Activated T-helper 17 cell treated with anti-CD3 and anti-CD28 coated beads, Interleukin-2, amount 50 U/mL, for 72 hours (primary cell): ENCODE results near the gene LARP4B. TPM values are rescaled to one million over a fixed set of nuclear protein-coding genes. Genes with fewer than 3 reads are reported as not detected.
A peak's percentile ranks its signal among the peaks of the same experiment; 100 is the strongest.
"Not testable (repeated sequence)": the region's sequence is repeated elsewhere in the genome, so short reads cannot be mapped to it uniquely, and the experiment has no call there.

ENCODE experiments used
- ATAC-seq: fragments of 150-1000 bp; cut with Tn5 transposase; replicated peaks from 2 replicates; pipeline ENCODE4 v1.10.0; 2021; ENCODE audit warnings: mild to moderate bottlenecking, moderate library complexity
- H3K27ac Mint-ChIP-seq: one replicate; pipeline ENCODE4 v1.8.0; 2022; ENCODE audit warnings: mixed read lengths
- H3K27me3 Mint-ChIP-seq: one replicate; pipeline ENCODE4 v1.8.0; 2022; ENCODE audit warnings: mixed read lengths
- H3K36me3 Mint-ChIP-seq: one replicate; pipeline ENCODE4 v1.8.0; 2022; ENCODE audit warnings: low read depth, mild to moderate bottlenecking, mixed read lengths
- H3K4me1 Mint-ChIP-seq: one replicate; pipeline ENCODE4 v1.8.0; 2022; ENCODE audit warnings: mixed read lengths
- H3K4me3 Mint-ChIP-seq: one replicate; pipeline ENCODE4 v1.8.0; 2022; ENCODE audit warnings: mild to moderate bottlenecking, mixed read lengths
- H3K9me3 Mint-ChIP-seq: one replicate; pipeline ENCODE4 v1.8.0; 2022; ENCODE audit warnings: mixed read lengths
- total RNA-seq, 2 donors: library from RNA; stranded (reverse); gene quantifications; one replicate each; pipeline ENCODE4 v1.2.3, GENCODE V29; 2022

The LARP4B gene
- total RNA-seq, 2 donors from 2014 or later = 85.5 to 119 TPM

GRCh38 chr10:774223-774622, 157.3 kb downstream of the LARP4B start:
- H3K27me3 Mint-ChIP-seq = no peaks in the 10 kb centered on the region
- no peaks in the 10 kb centered on the region for H3K36me3 Mint-ChIP-seq
- no peaks in the 10 kb centered on the region for H3K4me1 Mint-ChIP-seq
- no peak overlapping the region for H3K27ac Mint-ChIP-seq
- no peak overlapping the region for H3K4me3 Mint-ChIP-seq
- H3K9me3 Mint-ChIP-seq = no peaks in the 10 kb centered on the region
- no peak for ATAC-seq

GRCh38 chr10:773562-774161, 157.8 kb downstream of the LARP4B start:
- Mint-ChIP-seq H3K36me3 (no peaks in the 10 kb centered on the region), H3K27ac (no peak overlapping the region), H3K9me3 (no peaks in the 10 kb centered on the region), H3K4me1 (no peaks in the 10 kb centered on the region), H3K27me3 (no peaks in the 10 kb centered on the region), H3K4me3 (no peak overlapping the region)
- no peak for ATAC-seq

- H3K27me3 Mint-ChIP-seq = no peaks in the 10 kb centered on the region
- peaks cover 9% of the 10 kb centered on the region for H3K9me3 Mint-ChIP-seq
- no peaks in the 10 kb centered on the region for H3K4me1 Mint-ChIP-seq
- no peak for ATAC-seq
- no peak overlapping the region for H3K27ac Mint-ChIP-seq
- H3K36me3 Mint-ChIP-seq = no peaks in the 10 kb centered on the region
- no peak overlapping the region for H3K4me3 Mint-ChIP-seq
Measured at GRCh38 chr10:772227-772637, 159.3 kb downstream of the LARP4B start.

- H3K9me3 Mint-ChIP-seq = peaks cover 10% of the 10 kb centered on the region
- no peaks in the 10 kb centered on the region for H3K36me3 Mint-ChIP-seq
- H3K4me1 Mint-ChIP-seq = no peaks in the 10 kb centered on the region
- no peaks in the 10 kb centered on the region for H3K27me3 Mint-ChIP-seq
- no peak for ATAC-seq
- H3K27ac Mint-ChIP-seq = no peak overlapping the region
- no peak overlapping the region for H3K4me3 Mint-ChIP-seq
Measured at GRCh38 chr10:771647-772046, 159.9 kb downstream of the LARP4B start.

- Mint-ChIP-seq H3K27ac (no peak overlapping the region), H3K27me3 (no peaks in the 10 kb centered on the region), H3K4me3 (no peak overlapping the region), H3K4me1 (no peaks in the 10 kb centered on the region), H3K9me3 (peaks cover 10% of the 10 kb centered on the region), H3K36me3 (no peaks in the 10 kb centered on the region)
- no peak for ATAC-seq
Measured at GRCh38 chr10:770975-771374, 160.5 kb downstream of the LARP4B start.

- ATAC-seq, H3K36me3 Mint-ChIP-seq, H3K4me3 Mint-ChIP-seq, H3K27me3 Mint-ChIP-seq, H3K27ac Mint-ChIP-seq, H3K4me1 Mint-ChIP-seq: not testable (repeated sequence)
- peaks cover 10% of the 10 kb centered on the region for H3K9me3 Mint-ChIP-seq
Measured at GRCh38 chr10:770048-770712, 161.3 kb downstream of the LARP4B start.

- no peak overlapping the region for H3K27ac Mint-ChIP-seq
- no peak for ATAC-seq
Measured at GRCh38 chr10:767794-768193, 163.7 kb downstream of the LARP4B start.

GRCh38 chr10:767211-767610, 164.3 kb downstream of the LARP4B start:
- H3K4me1 Mint-ChIP-seq = no peaks in the 10 kb centered on the region
- no peak overlapping the region for H3K27ac Mint-ChIP-seq
- H3K9me3 Mint-ChIP-seq = peaks cover 23% of the 10 kb centered on the region
- peaks cover 13% of the 10 kb centered on the region for H3K27me3 Mint-ChIP-seq
- ATAC-seq = no peak
- H3K36me3 Mint-ChIP-seq = no peaks in the 10 kb centered on the region
- H3K4me3 Mint-ChIP-seq = no peak overlapping the region

More at GRCh38 chr10:767794-768193, 163.7 kb downstream of the LARP4B start:
- H3K36me3 Mint-ChIP-seq = no peaks in the 10 kb centered on the region
- no peaks in the 10 kb centered on the region for H3K4me1 Mint-ChIP-seq
- H3K27me3 Mint-ChIP-seq = peaks cover 7% of the 10 kb centered on the region
- peaks cover 17% of the 10 kb centered on the region for H3K9me3 Mint-ChIP-seq
- no peak overlapping the region for H3K4me3 Mint-ChIP-seq

- peaks cover 6% of the 10 kb centered on the region for H3K4me1 Mint-ChIP-seq
- H3K36me3 Mint-ChIP-seq = no peaks in the 10 kb centered on the region
Measured at GRCh38 chr10:761376-761775, 170.1 kb downstream of the LARP4B start.

GRCh38 chr10:760622-761021, 170.9 kb downstream of the LARP4B start:
- H3K4me3 Mint-ChIP-seq = no peak overlapping the region
- no peak for ATAC-seq
- no peak overlapping the region for H3K27ac Mint-ChIP-seq
- H3K4me1 Mint-ChIP-seq = peaks cover 6% of the 10 kb centered on the region
- H3K27me3 Mint-ChIP-seq = peaks cover 13% of the 10 kb centered on the region
- H3K36me3 Mint-ChIP-seq = no peaks in the 10 kb centered on the region
- peaks cover 37% of the 10 kb centered on the region for H3K9me3 Mint-ChIP-seq

More at GRCh38 chr10:761376-761775, 170.1 kb downstream of the LARP4B start:
- Mint-ChIP-seq H3K9me3 (peaks cover 36% of the 10 kb centered on the region), H3K27ac (no peak overlapping the region), H3K4me3 (no peak overlapping the region), H3K27me3 (peaks cover 13% of the 10 kb centered on the region)
- ATAC-seq = no peak

GRCh38 chr10:759898-760477, 171.5 kb downstream of the LARP4B start:
- no peaks in the 10 kb centered on the region for H3K36me3 Mint-ChIP-seq
- ATAC-seq = no peak
- H3K4me1 Mint-ChIP-seq = peaks cover 6% of the 10 kb centered on the region
- peaks cover 19% of the 10 kb centered on the region for H3K27me3 Mint-ChIP-seq
- peaks cover 43% of the 10 kb centered on the region for H3K9me3 Mint-ChIP-seq
- peak overlapping the region; percentile 14 for H3K4me3 Mint-ChIP-seq
- H3K27ac Mint-ChIP-seq = no peak overlapping the region

Other genes starting within 250 kb of the LARP4B start
- 1 to 10 TPM; 1.1 to 1.9 TPM for gene DIP2C, start 242.0 kb downstream of the LARP4B start, total RNA-seq
- gene GTPBP4, start 56.7 kb upstream of the LARP4B start, total RNA-seq = 100 to 1,000 TPM in 1 of 2 donors, 10 to 100 TPM in 1; 68.6 to 101 TPM
- gene IDI2, start 94.2 kb upstream of the LARP4B start, total RNA-seq = under 1 TPM in 1 of 2 donors, not detected in 1; 0.26 TPM
- 10 to 100 TPM; 59.0 to 87.9 TPM for gene IDI1, start 117.4 kb upstream of the LARP4B start, total RNA-seq
- gene WDR37, start 124.7 kb upstream of the LARP4B start, total RNA-seq = 10 to 100 TPM; 23.8 to 31.3 TPM